BLaER1 (cell line): ENCODE measurements around the gene BZW2.

Source experiments
- H3K27ac ChIP-seq: shearing (Covaris generic); formaldehyde crosslinking; 2 replicates; pipeline ENCODE4 v1.8.1; 2022
- H3K27me3 ChIP-seq: shearing (Covaris generic); formaldehyde crosslinking; 2 replicates; pipeline ENCODE4 v1.8.1; 2022
- H3K36me3 ChIP-seq: shearing (Covaris generic); formaldehyde crosslinking; 2 replicates; pipeline ENCODE4 v1.8.1; 2022
- H3K4me1 ChIP-seq: shearing (Covaris generic); formaldehyde crosslinking; 2 replicates; pipeline ENCODE4 v1.8.1; 2022
- H3K4me2 ChIP-seq: shearing (Covaris generic); formaldehyde crosslinking; 2 replicates; pipeline ENCODE4 v1.8.1; 2022
- H3K4me3 ChIP-seq: shearing (Covaris generic); formaldehyde crosslinking; 2 replicates; pipeline ENCODE4 v1.8.1; 2022
- H3K9ac ChIP-seq: shearing (Covaris generic); formaldehyde crosslinking; 2 replicates; pipeline ENCODE4 v1.8.1; 2022
- H3K9me3 ChIP-seq: shearing (Covaris generic); formaldehyde crosslinking; 2 replicates; pipeline ENCODE4 v1.8.1; 2022
- H4K20me1 ChIP-seq: shearing (Covaris generic); formaldehyde crosslinking; 2 replicates; pipeline ENCODE4 v1.8.1; 2022
- Cebpa-rat ChIP-seq: shearing (Covaris generic); IDR thresholded peaks from 2 replicates; pipeline ENCODE4 v1.8.1; 2022

The BZW2 gene

DNA sequence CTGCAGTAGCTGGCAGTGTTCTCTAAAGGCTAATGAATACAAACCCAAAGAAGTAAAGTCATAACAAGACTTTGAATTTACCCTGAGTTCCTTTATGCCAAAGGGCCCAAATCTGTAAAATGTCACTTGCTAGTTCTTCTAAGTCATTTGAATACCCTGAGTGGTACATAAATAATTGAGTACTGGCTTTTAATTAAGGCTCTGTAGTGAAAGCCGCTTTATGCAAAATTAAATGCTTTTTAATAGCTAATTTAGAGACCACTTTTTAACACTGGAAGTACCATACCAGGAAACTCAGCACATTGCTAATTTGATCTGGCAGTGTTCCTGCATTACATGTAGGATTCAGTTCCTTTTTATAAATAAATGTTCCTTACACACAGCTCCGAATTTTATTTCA is 83.6 kb downstream of the BZW2 start:
- Histone ChIP-seq H4K20me1 (no peaks in the 10 kb centered on the region), H3K4me3 (no peak overlapping the region), H3K9me3 (no peaks in the 10 kb centered on the region), H3K4me2 (no peak overlapping the region), H3K4me1 (no peaks in the 10 kb centered on the region), H3K27ac (no peak overlapping the region), H3K27me3 (no peaks in the 10 kb centered on the region), H3K9ac (no peak overlapping the region), H3K36me3 (no peaks in the 10 kb centered on the region)
- TF ChIP-seq Cebpa-rat = no peak

GRCh38 chr7:16730937-16731336 is 85.0 kb downstream of the BZW2 start:
- H3K27me3 ChIP-seq = no peaks in the 10 kb centered on the region
- no peak overlapping the region for H3K9ac ChIP-seq
- H3K4me1 ChIP-seq = no peaks in the 10 kb centered on the region
- H3K36me3 ChIP-seq = no peaks in the 10 kb centered on the region
- no peak overlapping the region for H3K4me3 ChIP-seq
- H3K9me3 ChIP-seq = no peaks in the 10 kb centered on the region
- TF ChIP-seq Cebpa-rat = no peak
- no peaks in the 10 kb centered on the region for H4K20me1 ChIP-seq
- no peak overlapping the region for H3K27ac ChIP-seq
- H3K4me2 ChIP-seq = no peak overlapping the region

GRCh38 chr7:16732828-16733227 is 86.8 kb downstream of the BZW2 start:
- Histone ChIP-seq H3K27me3 (no peaks in the 10 kb centered on the region), H3K9ac (no peak overlapping the region), H3K36me3 (no peaks in the 10 kb centered on the region), H3K27ac (no peak overlapping the region), H3K9me3 (no peaks in the 10 kb centered on the region), H3K4me2 (no peak overlapping the region), H3K4me1 (no peaks in the 10 kb centered on the region), H4K20me1 (no peaks in the 10 kb centered on the region), H3K4me3 (no peak overlapping the region)
- no peak for TF ChIP-seq Cebpa-rat

DNA sequence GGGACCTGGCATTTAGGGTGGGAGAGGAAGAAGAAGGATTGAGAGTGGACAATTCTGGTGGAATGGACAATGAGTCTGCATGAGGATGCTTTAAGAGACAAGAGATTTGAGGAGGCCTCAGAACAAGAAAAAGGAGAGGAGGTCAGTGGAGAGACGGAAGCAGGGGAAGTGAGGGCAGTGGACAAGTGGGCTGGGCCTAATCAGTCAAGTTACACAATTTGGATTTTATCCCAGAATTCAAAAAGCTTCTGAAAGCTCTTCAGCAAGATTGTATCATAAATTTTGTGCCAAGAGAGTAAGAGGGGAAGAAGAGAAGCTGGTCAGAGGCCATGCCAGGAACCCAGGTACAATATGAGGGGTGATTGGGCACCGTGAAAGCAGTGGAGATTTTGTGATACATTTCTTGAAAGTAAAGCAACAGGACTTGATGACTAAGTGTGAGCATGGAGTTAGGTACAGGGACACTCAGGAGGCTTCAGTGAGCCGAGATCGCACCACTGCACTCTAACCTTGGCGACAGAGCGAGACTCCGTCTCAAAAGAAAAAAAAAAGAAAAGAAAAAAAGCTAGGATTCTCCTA is 88.3 kb downstream of the BZW2 start:
- H4K20me1 ChIP-seq = no peaks in the 10 kb centered on the region
- H3K4me3 ChIP-seq = no peak overlapping the region
- H3K9ac ChIP-seq = no peak overlapping the region
- no peaks in the 10 kb centered on the region for H3K4me1 ChIP-seq
- no peak overlapping the region for H3K4me2 ChIP-seq
- no peak for TF ChIP-seq Cebpa-rat
- H3K36me3 ChIP-seq = no peaks in the 10 kb centered on the region
- no peaks in the 10 kb centered on the region for H3K27me3 ChIP-seq
- H3K27ac ChIP-seq = no peak overlapping the region
- no peaks in the 10 kb centered on the region for H3K9me3 ChIP-seq

GRCh38 chr7:16735020-16735419 is 89.0 kb downstream of the BZW2 start:
- H3K9ac ChIP-seq = no peak overlapping the region
- no peaks in the 10 kb centered on the region for H3K36me3 ChIP-seq
- no peaks in the 10 kb centered on the region for H3K9me3 ChIP-seq
- no peak overlapping the region for H3K4me3 ChIP-seq
- no peaks in the 10 kb centered on the region for H3K4me1 ChIP-seq
- TF ChIP-seq Cebpa-rat = no peak
- H3K4me2 ChIP-seq = no peak overlapping the region
- no peak overlapping the region for H3K27ac ChIP-seq
- H4K20me1 ChIP-seq = no peaks in the 10 kb centered on the region
- no peaks in the 10 kb centered on the region for H3K27me3 ChIP-seq

GRCh38 chr7:16738011-16738688 is 92.2 kb downstream of the BZW2 start:
- TF ChIP-seq Cebpa-rat = no peak
- Histone ChIP-seq H4K20me1 (no peaks in the 10 kb centered on the region), H3K36me3 (no peaks in the 10 kb centered on the region), H3K4me3 (no peak overlapping the region), H3K9ac (no peak overlapping the region), H3K9me3 (no peaks in the 10 kb centered on the region), H3K4me2 (no peak overlapping the region), H3K27me3 (no peaks in the 10 kb centered on the region), H3K27ac (no peak overlapping the region), H3K4me1 (no peaks in the 10 kb centered on the region)

GRCh38 chr7:16739863-16740622 is 94.1 kb downstream of the BZW2 start:
- Histone ChIP-seq H3K4me1 (no peaks in the 10 kb centered on the region), H3K4me3 (no peak overlapping the region), H3K9ac (no peak overlapping the region), H3K4me2 (no peak overlapping the region), H3K27ac (no peak overlapping the region), H3K27me3 (no peaks in the 10 kb centered on the region), H4K20me1 (no peaks in the 10 kb centered on the region), H3K36me3 (no peaks in the 10 kb centered on the region), H3K9me3 (no peaks in the 10 kb centered on the region)
- no peak for TF ChIP-seq Cebpa-rat

- Histone ChIP-seq H3K27me3 (no peaks in the 10 kb centered on the region), H3K36me3 (no peaks in the 10 kb centered on the region), H3K4me3 (no peak overlapping the region), H4K20me1 (no peaks in the 10 kb centered on the region), H3K27ac (no peak overlapping the region), H3K4me1 (no peaks in the 10 kb centered on the region), H3K9me3 (no peaks in the 10 kb centered on the region), H3K9ac (no peak overlapping the region), H3K4me2 (no peak overlapping the region)
- no peak for TF ChIP-seq Cebpa-rat
Observed at GRCh38 chr7:16740623-16740953, 94.6 kb downstream of the BZW2 start.

DNA sequence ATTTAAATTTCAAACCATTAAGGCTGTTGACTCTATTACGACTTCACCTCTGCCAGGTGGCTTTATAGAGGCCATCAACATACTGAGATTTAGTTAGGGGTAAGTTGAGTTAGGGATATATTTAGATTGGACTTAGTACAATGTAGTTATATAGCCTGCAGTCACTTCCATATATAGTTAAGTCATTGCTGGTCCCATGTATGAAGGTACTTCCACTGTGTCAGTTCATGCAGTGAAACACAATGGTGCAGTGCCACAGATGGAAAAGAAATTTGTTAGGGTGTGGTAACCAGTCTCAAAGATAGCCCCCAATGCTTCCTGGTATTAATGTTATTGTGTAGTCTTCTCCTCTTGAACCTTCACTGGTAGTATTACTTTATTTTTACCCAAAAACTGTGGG is 95.0 kb downstream of the BZW2 start:
- Histone ChIP-seq H3K4me2 (no peak overlapping the region), H3K27me3 (no peaks in the 10 kb centered on the region), H3K36me3 (no peaks in the 10 kb centered on the region), H3K4me1 (no peaks in the 10 kb centered on the region), H4K20me1 (no peaks in the 10 kb centered on the region), H3K9ac (no peak overlapping the region), H3K4me3 (no peak overlapping the region), H3K27ac (no peak overlapping the region), H3K9me3 (no peaks in the 10 kb centered on the region)
- no peak for TF ChIP-seq Cebpa-rat

GRCh38 chr7:16741676-16742075 is 95.7 kb downstream of the BZW2 start:
- Histone ChIP-seq H3K27ac (no peak overlapping the region), H3K4me2 (no peak overlapping the region), H3K9me3 (no peaks in the 10 kb centered on the region), H3K4me1 (no peaks in the 10 kb centered on the region), H3K36me3 (no peaks in the 10 kb centered on the region), H3K27me3 (no peaks in the 10 kb centered on the region), H3K4me3 (no peak overlapping the region), H3K9ac (no peak overlapping the region), H4K20me1 (no peaks in the 10 kb centered on the region)
- TF ChIP-seq Cebpa-rat = no peak
